HTERT RPE-1 (cell line): ENCODE results near the gene CXADR.

Experiments
- in situ Hi-C: fragments of 300-500 bp; cut with MboI; formaldehyde crosslinking; loops from 4 replicates; pipeline ENCODE4 v1.14.3; 2020; ENCODE audit warnings: low sequenced_read_pairs

CXADR gene

DNA sequence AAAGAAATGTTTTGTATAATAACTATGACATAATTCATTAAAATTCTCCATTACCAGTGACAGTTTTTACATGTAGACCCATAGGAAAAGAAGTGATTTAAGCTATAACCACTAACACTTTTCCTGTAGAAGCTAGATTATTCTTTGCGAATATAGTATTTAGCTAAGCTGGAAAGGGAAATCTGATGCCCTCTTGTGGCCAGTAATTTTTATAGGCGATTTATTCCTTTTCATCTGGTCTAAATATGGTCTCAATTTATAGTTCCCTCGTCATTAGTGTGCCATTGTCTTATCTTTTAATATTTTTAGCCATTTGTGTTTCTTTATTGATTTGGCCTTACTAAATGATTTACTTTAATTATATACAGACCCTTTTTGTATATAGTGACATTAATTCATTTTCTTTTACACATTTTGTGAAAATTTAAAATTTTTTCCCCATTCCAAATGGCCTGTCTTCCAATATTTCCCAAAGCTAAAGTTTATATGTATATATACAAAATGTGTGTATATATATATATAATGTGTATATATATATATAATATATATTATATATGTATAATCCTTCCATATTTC is 73.1 kb downstream of the CXADR start:
- in situ Hi-C loops = no loop called here

- in situ Hi-C loops = no loop called here
Measured at GRCh38 chr21:17590430-17590829, 77.6 kb downstream of the CXADR start.

DNA sequence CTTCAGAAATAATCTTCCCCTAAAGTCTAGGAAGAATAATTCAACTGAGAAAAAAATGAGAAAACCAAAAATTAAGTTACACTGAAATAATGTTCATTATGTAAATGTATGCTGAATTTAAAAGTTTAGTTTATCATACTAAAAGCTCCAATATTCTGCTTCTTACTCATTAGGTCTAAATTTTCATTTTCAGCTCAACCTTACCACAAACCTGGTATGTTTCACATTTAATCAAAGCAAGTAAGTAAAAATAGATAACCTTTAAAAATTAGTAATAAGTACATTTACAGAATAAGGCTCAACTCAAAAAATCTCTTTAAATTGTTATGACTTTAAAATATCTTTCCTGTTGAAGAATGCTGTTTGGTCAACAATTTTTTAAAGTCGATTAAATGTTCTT is 84.8 kb downstream of the CXADR start:
- in situ Hi-C loops = no loop called here

DNA sequence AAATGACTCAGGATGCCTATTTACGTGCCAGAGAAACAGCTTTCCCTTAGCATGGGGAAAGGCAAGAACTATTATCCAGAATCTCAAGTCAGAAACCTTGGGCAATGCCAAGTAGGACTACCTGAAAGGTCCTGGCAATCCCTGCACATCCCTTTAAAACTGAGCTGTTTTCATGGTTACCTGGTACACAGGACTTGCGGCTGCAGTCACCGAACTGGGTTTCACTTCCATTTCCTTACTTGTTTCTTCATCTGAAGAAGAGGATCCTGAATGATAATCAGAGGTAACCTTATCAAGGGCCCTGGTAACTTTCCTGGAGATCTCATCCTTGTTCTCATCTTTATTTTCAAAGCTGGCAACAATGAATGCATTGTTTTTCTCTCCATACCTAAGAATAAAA is 85.6 kb downstream of the CXADR start:
- in situ Hi-C loops = no loop called here

DNA sequence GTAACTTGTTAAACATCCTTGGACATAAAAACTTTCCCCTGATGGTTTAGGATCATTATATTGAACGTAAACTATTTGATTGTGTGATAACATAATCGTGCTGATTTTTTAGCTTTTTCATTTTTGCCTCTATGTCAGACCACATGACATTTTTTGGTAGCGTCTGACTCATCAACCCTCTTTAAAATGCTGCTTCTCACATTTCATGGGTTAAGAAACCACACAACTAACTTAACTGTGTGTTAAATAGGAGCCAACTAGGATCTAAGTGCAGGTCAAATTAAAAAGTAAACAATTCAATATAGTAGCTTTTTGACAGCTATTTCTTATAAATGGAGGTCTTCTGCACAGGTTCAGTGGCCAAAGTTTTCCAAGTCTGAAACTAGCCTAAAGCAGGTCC is 90.0 kb downstream of the CXADR start:
- in situ Hi-C loops = no loop called here

DNA sequence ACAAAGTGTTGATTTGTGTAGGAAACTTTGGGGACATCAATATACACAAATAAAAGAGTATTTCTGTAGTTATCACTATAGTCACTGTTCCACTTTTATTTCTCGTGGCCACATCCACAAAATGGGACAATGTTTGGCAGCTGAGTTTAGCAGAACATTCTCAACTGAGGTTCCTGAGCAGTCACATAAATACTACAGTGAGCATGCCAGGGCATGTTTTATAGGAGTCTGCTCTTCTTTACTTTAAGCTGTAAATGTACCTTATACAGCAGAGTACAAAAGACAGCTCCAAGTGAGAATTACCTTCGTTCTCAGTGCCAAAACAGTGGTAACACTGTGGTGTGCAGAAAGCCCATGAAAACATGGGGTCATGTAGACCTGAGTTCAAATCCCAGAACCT is 94.8 kb downstream of the CXADR start:
- in situ Hi-C loops = no loop called here

DNA sequence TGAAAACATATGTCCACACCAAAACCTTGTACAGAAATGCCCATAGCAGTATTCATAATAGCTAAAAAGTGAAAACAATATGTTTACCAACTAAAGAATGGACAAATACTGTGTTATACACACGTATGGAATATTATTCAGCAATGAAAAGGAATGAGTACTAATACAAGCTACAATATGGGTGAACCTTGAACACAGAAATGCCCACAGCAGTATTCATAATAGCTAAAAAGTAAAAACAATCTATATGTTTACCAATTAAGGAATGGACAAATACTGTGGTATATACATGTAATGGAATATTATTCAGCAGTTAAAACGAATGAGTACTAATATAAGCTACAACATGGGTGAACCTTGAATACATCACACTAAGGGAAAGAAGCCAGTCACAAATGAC is 96.8 kb downstream of the CXADR start:
- in situ Hi-C loops = no loop called here

- in situ Hi-C loops = no loop called here
Measured at GRCh38 chr21:17610911-17611310, 98.1 kb downstream of the CXADR start.

GRCh38 chr21:17611414-17612022 is 98.7 kb downstream of the CXADR start:
- in situ Hi-C loops = no loop called here

DNA sequence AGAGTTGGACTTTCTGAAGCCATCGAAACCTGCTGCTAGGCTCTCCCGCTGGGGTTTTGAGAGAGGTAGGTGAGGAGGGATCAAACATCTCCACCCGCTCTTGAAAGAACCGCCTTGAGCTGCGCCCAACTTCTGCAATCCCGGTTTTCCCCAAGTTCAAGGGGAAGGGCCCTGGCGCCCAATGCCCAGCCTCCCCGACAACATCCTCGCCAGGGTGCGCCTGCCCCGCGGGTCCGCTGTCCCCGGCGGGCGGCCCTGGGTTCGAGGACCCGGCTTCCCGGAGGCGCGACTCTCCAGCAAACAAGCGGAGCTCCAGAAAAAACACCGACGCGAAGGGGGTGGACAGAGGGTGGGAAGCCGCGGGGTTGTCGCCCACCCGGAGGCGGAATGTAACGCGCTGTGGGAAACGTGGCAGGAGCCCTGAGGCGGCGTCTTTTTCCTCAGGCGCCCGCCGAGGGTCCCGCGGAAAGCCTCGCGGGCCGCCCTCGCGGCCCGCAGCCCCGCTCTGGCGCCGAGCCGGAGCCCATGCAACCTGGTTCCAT is 99.3 kb downstream of the CXADR start:
- in situ Hi-C loops = no loop called here

DNA sequence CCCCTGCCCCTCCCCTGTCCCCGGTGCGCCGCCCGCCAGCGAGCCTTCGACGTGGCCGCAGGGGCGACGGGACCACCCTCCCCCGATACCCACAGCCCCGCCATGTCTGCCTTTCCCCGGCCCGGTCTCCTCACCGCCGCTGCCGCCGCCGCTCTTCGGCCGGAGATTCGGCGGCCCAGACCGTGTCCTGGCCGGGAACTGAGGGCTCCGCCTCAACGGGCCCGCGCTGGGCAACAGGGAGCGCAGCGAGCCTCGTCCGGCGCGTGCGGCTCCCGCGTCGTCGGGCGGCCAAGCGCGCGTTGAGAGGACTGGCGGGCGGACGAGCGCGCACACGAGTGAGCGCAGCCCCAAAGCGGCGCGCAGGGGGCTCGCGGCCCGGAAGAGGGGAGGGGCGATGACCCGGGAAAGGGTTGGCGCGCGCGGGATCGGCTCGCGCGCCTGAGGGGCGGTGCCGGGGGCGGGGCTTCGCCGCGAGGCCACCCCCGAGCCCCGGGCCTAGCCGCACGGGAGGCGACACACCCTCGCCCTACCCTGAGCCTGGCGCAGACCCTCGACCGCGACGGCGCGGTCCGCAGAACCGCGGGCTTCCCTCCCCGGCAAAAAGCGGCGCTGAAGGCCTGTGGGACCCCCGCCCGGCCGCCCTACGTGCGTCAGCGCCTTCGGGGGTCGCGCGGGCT is 99.9 kb downstream of the CXADR start, which contains the start of gene BTG3:
Gene BTG3, minus strand, starts transcription at position 337 of the 677 bp plus-strand sequence. CDS start 3,757 bp downstream, outside the sequence.
- in situ Hi-C loops = no loop called here

DNA sequence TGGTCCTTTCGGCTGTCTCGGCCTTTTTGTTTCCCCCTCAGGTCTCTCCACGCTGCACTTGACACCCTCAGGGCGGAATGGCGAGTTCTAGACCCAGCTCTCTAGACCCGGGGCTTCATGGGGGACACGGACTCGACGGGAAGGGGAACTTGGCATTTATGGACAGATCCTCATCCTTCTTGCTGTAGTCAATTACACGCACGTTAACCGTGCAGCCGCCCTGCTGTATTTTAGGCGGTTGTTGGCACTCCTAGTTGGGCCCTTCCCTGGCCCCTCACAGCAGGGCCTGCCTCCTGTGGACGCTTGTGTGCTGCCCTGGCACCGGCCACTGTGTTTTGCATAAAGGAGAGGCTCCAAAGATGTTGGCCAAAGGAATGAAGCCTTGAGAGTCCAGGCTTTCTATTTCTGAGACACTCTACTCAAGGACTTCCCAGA is 100.4 kb downstream of the CXADR start:
- in situ Hi-C loops = no loop called here

DNA sequence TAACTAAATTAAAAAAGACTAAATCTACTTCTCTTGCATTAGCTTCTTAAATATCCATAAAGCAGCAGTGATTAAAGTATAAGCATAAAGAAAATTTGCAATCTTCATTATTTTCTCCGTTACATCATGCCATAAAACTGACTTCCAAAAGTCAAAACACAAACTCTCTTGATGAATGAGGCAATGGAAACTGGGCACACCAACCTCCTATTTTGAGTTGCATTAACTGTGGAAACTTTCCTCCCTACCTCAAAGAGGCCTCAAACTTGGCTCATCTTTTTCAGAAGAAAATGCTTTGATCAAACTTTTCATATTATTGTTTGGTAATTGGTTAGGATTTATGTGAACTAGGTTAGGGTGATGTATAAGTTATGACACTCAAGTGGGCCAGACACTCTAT is 104.0 kb downstream of the CXADR start:
- in situ Hi-C loops = no loop called here

DNA sequence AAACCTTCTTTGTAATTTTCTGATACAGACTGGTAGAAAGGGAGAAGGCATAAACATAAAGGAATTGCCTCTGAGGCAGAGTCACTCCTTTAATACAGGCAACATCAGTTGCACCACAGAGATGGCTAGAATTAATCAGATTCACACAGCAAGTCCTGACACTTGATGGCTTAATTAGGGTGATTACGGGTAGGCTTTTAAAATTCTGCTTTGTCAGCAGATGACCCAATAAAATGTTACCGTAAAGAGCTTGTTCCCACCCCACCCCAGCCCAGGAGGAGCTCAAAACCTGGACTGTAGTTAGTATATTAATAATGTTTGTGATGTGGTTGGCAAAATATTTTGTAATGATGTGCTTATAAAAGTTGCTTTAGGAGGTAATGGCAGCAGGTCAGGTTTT is 109.2 kb downstream of the CXADR start:
- in situ Hi-C loops = no loop called here

DNA sequence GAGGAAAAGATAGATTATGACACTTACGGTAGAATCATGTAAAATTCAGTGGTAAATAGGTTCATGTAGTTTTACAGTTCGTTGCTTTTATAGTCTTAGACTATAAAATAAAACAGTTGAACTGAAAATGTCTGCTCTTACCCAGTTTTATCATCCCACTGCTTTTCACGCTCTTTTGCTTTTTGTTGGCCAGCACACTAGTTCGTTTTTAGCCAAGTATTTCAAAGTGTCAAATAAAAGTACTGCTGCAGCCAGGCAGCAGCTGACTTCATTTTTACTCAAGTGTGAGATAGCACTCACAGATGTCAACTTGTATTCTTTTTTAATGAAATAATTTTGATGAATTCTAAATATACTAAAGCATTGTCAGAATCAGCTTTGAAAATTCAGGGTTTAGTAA is 118.4 kb downstream of the CXADR start:
- in situ Hi-C loops = no loop called here

DNA sequence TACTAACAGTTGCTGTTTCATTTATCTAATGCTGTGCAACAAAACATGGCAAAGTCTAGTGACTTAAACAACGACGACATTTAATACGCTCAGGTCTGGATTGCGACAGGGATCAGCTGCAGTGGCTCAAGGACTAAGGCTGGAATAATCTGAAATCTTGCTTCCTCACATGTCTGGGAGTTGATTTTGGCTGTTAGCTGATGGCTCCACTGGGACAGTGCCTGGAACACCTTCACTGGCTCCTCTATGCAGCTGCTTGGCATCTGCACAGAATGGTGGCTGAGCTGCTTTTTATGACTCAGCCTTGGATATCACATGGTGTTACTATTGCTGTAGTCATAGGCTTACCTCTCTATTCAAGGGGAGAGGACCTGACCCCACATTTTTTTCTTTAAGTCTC is 123.9 kb downstream of the CXADR start:
- in situ Hi-C loops = no loop called here

- in situ Hi-C loops = no loop called here
Measured at GRCh38 chr21:17640821-17641220, 128.0 kb downstream of the CXADR start.
